BJ (cell line): ENCODE results near the gene RRP36. TPM values are rescaled to one million over a fixed set of nuclear protein-coding genes. Genes with fewer than 3 reads are reported as not detected.

ENCODE experiments used
- CTCF ChIA-PET: fragments of 350-600 bp; formaldehyde crosslinking; extraction: SDS; loops from one replicate; lab custom pipeline; 2021; ENCODE audit warnings: antibody characterized with exemption, inconsistent platforms; lab: Yijun Ruan, JAX
- POLR2A ChIA-PET: fragments of 300-600 bp; sonication (Branson Sonifier 250); formaldehyde crosslinking; extraction: SDS; loops from one replicate; lab custom pipeline; 2021; ENCODE audit warnings: antibody characterized with exemption; lab: Charles Lee
- DNase-seq: peaks from one replicate; pipeline ENCODE4 v3.0.0-alpha.2; 2011; ENCODE audit warnings: low read depth
- H3K27me3 ChIP-seq: 2 replicates; pipeline ENCODE4 v1.6.0; 2011; ENCODE audit warnings: low read length; ENCODE audit not compliant: control insufficient read depth, insufficient read depth
- H3K36me3 ChIP-seq: 2 replicates; pipeline ENCODE4 v1.5.1; 2011; ENCODE audit warnings: low read length; ENCODE audit not compliant: control insufficient read depth, insufficient read depth
- H3K4me3 ChIP-seq: 2 replicates; pipeline ENCODE4 v1.5.1; 2011; ENCODE audit warnings: low read depth, mild to moderate bottlenecking, control low read depth, low read length
- polyA plus RNA-seq: library from polyadenylated mRNA; depleted of rRNA; stranded (reverse); fragments of >200 nt; gene quantifications from 2 replicates; pipeline ENCODE4 v1.2.3, GENCODE V29; 2011
- TF ChIP-seq, protein P1 (sequence below): IDR thresholded peaks from 2 replicates; pipeline ENCODE4 v1.5.1; 2011; ENCODE audit warnings: low read depth, mild to moderate bottlenecking, control low read depth, inconsistent platforms, low read length, moderate library complexity; ENCODE audit not compliant: insufficient read depth

RRP36 gene
- polyA plus RNA-seq, 1 experiment = 43.1 TPM

DNA sequence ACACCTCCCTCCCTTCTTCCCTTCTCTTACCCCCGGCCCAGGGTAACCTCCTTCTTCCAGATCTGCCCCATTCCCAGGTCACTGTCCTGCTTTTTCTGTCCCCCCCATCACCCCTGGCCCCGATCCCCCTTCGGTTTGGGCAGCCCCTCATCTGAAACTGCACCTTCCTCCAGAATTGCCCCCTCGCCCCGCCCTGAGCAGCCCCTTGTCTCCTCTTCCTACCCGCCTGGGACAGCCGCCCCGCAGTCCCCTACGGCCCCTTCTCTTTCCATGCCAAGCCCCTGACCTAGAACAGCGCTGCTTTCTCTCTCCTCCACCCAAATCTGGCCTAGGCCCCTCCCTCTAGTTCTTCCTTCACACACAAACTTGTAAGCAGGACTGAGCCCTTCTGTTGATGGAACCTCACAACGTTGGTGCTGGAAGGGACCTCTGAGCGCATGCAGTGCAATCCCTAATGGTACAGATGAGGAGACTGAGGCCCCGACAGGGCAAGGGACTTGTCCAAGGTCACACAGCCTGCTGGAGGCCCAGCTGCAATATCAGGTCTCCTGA lies 36.4 kb upstream of the RRP36 start:
- DNase-seq = no peak
- H3K4me3 ChIP-seq = peak overlapping the region; percentile 72
- ChIA-PET CTCF (interaction anchor here (1.6 kb wide), 1 partner anchor 245 kb away, joined by 3 read pairs; no protein-coding TSS in a partner anchor), POLR2A (no interaction called here)
- TF ChIP-seq, protein P1, sequence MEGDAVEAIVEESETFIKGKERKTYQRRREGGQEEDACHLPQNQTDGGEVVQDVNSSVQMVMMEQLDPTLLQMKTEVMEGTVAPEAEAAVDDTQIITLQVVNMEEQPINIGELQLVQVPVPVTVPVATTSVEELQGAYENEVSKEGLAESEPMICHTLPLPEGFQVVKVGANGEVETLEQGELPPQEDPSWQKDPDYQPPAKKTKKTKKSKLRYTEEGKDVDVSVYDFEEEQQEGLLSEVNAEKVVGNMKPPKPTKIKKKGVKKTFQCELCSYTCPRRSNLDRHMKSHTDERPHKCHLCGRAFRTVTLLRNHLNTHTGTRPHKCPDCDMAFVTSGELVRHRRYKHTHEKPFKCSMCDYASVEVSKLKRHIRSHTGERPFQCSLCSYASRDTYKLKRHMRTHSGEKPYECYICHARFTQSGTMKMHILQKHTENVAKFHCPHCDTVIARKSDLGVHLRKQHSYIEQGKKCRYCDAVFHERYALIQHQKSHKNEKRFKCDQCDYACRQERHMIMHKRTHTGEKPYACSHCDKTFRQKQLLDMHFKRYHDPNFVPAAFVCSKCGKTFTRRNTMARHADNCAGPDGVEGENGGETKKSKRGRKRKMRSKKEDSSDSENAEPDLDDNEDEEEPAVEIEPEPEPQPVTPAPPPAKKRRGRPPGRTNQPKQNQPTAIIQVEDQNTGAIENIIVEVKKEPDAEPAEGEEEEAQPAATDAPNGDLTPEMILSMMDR = no peak
- no peaks in the 10 kb centered on the region for H3K27me3 ChIP-seq
- H3K36me3 ChIP-seq = 0 out of 2 replicates have a peak, but pooled peaks cover 1% of the 10 kb centered on the region

DNA sequence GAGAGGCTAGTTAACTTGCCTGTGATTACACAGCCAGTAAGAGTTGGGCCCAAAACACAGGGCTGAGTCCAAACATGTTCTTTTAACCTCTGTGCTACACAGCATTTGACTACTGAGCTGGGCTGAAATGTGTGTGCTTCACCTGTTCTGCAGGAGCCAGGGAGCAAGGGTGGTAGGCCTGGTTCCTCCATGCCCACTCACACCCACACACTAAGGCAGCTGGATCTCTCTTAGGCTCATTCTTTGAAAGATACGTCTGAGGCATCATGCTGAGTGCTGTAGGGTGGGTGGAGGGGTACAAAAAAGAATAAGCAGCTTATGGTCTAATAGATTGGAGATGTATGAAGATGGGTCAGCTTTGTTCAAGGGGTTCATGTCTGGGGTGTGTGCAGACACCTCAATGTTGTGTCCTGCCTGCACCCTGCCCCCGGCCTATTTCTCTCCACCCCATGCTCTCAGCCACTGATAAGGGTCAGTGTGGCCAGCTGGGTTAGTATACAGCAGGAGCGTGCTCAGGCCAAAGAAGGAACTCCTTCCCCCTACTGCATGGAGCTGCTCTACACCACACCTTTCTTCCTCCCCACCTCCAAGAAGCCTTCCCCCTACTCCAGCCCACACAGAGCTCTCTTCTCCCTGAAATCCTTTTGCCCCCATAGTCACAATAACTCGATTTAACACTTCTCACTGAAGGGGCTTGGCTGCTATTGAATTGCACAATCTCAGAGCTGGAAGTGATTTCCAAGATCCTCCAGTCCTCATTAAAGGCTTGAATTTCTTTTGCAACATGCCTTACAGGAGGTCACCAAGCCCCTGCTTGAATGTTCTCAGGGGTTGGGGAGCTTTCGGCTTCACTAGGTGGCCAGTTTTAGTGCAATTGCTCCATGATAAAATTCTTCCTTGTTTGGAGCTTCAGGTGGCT lies 33.6 kb upstream of the RRP36 start:
- TF ChIP-seq, protein P1 = no peak
- no peak for DNase-seq
- ChIA-PET POLR2A (interaction anchor here (0.6 kb wide), 1 partner anchor 24 kb away, joined by 3 read pairs; no protein-coding TSS in a partner anchor), CTCF (interaction anchor here (0.9 to 1.3 kb wide), 4 partner anchors 9 to 33 kb away, joined by 3 to 4 read pairs (median 3); partner anchors contain the start of genes PEX6 and RRP36)
- H3K27me3 ChIP-seq = no peaks in the 10 kb centered on the region
- no peak overlapping the region for H3K4me3 ChIP-seq
- H3K36me3 ChIP-seq = 0 out of 2 replicates have a peak, but pooled peaks cover 3% of the 10 kb centered on the region

DNA sequence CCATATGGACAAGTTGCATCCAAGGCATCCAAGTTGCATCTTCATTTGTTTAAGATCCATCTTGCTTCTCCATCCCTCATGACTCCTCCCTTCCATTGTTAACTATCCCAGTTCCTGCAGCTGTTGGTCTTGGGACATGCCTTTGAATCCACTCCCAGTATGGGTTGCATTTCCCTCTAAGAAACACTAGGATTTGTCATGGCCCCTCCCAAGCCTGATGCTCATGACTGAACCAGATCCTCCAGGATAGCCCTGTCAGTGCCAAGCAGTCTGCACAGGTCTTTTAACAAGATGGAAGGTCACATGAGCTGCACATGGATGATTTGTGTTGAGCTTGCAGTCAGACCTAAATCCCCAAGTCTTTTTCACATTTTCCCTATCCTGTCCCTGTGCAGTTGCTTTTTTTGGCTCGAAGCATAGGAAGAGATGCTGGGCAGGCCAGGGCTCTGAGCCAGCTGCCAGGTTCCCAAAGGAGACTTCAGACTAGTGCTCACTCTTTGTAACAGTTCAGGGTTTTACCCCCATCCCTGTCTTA lies 32.9 kb upstream of the RRP36 start:
- ChIA-PET CTCF (interaction anchor here (0.9 to 1.3 kb wide), 4 partner anchors 10 to 32 kb away, joined by 3 to 4 read pairs (median 3); partner anchors contain the start of genes PEX6 and RRP36), POLR2A (interaction anchor here (0.5 kb wide), 1 partner anchor 79 kb away, joined by 4 read pairs; no protein-coding TSS in a partner anchor)
- Histone ChIP-seq H3K4me3 (no peak overlapping the region), H3K36me3 (0 out of 2 replicates have a peak, but pooled peaks cover 3% of the 10 kb centered on the region), H3K27me3 (no peaks in the 10 kb centered on the region)
- no peak for DNase-seq
- TF ChIP-seq, protein P1 = no peak

DNA sequence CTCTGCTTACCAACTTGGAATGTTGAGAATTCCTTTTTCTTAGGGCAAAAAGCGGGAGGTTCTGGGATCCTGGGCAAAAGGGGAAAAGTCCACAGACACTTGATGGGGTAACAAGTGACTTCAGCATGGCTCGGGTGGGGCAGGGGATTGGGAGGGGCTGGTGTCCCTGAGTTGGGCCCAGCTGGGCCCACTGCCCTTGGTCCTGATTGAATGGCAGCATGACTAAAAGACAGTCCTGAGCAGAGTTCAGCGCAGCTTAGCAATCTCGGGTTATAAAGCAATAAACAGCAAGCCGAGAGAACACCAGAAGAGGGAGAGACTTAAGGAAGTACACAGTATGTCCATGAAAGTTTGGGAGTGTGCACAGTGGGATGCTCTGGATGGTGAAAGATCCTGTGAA lies 31.5 kb upstream of the RRP36 start:
- H3K27me3 ChIP-seq = no peaks in the 10 kb centered on the region
- H3K36me3 ChIP-seq = peaks cover 3% of the 10 kb centered on the region; the same call in 1 of the 2 replicates
- ChIA-PET CTCF (no interaction called here), POLR2A (no interaction called here)
- TF ChIP-seq, protein P1 = no peak
- DNase-seq = no peak
- no peak overlapping the region for H3K4me3 ChIP-seq

DNA sequence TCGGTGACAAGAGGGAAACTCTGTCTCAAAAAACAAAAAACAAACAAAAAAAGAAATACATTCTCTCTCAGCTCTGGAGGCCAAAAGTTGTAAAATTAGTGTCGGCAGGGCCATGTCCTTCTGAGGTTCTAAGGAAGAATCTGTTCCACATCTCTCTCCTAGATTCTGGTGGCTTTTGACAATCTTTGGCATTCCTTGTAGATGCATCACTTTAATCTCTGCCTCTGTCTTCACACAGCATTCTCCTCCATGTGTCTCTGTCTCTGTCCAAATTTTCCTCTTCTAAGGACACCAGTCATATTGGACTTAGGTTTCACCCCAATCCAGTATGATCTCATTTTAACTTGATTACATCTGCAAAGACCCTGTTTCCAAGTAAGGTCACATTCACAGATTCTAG lies 28.0 kb upstream of the RRP36 start:
- Histone ChIP-seq H3K4me3 (no peak overlapping the region), H3K27me3 (no peaks in the 10 kb centered on the region), H3K36me3 (peaks cover 3% of the 10 kb centered on the region; the same call in 1 of the 2 replicates)
- no peak for DNase-seq
- ChIA-PET CTCF (interaction anchor here (1.4 kb wide), 1 partner anchor 20 kb away, joined by 5 read pairs; the partner anchor contains the start of genes KLHDC3 and MEA1), POLR2A (no interaction called here)
- TF ChIP-seq, protein P1 = no peak
